HG02981 (cell line): ENCODE data around the gene FAM219B.

Source experiments
- ATAC-seq: cut with Tn5 transposase; IDR thresholded peaks from one replicate; pipeline ENCODE4 v1.9.1; 2021; ENCODE audit warnings: mild to moderate bottlenecking, moderate library complexity; ENCODE audit not compliant: unreplicated experiment

Gene FAM219B

DNA sequence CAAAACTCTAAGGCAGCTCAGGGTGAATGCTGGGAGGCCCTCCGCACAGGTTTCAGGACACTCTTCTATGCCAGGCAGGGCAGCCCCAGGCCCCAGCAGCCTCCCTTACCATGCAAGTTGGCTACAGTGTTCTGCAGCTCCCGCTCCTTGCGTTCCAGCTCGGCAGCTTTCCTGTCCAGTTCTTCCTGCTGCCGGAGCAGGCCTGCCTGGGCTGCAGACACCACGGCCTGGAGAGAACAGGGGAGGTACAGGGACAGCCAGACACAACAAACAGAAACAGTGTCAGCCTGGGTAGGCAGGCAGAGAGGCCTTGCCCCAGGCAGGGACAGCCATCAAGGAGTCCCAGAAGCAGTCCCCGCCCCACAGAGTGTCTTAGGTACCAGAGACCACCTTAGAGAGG is 54.7 kb downstream of the FAM219B start:
- no peak for ATAC-seq

- no peak for ATAC-seq
These were observed 56.3 kb downstream of the FAM219B start for GRCh38 chr15:74850393-74850792.
